Lung (tissue), 12 donors: ENCODE measurements around the gene CHMP1A. TPM values are rescaled to one million over a fixed set of nuclear protein-coding genes. Genes with fewer than 3 reads are reported as not detected.

Experiments used
- ATAC-seq: fragments of 200-7000 bp; cut with Tn5 transposase; one replicate; pipeline ENCODE4 v1.9.1; 2020; ENCODE audit warnings: moderate number of reproducible peaks; ENCODE audit not compliant: insufficient read depth, low FRiP score
- DNase-seq, 3 donors: peaks; one replicate each; pipeline ENCODE4 v3.0.0-alpha.2; 2013 to 2017
- H3K27ac ChIP-seq, 2 donors: one replicate each; pipeline ENCODE4 v1.5.1; 2013; ENCODE audit warnings: mild to moderate bottlenecking in 2 of 2, moderate library complexity in 2 of 2, control low read depth in 1 of 2, inconsistent platforms in 1 of 2, low read depth in 1 of 2, low read length in 1 of 2
- H3K27me3 ChIP-seq, 3 donors: one replicate each; pipeline ENCODE4 v1.5.1; 2013; ENCODE audit warnings: low read length in 2 of 3; ENCODE audit not compliant: control insufficient read depth in 3 of 3, insufficient read depth in 3 of 3
- H3K36me3 ChIP-seq, 4 donors: one replicate each; pipeline ENCODE4 v1.5.1; 2013; ENCODE audit warnings: low read length in 4 of 4, mild to moderate bottlenecking in 1 of 4, moderate library complexity in 1 of 4; ENCODE audit not compliant: control insufficient read depth in 4 of 4, insufficient read depth in 4 of 4
- H3K4me1 ChIP-seq, 5 donors: one replicate each; pipeline ENCODE4 v1.5.1; 2013; ENCODE audit warnings: low read length in 5 of 5, mild to moderate bottlenecking in 2 of 5, moderate library complexity in 1 of 5; ENCODE audit not compliant: control insufficient read depth in 5 of 5, insufficient read depth in 5 of 5
- H3K4me3 ChIP-seq: one replicate; pipeline ENCODE4 v1.5.1; 2013; ENCODE audit warnings: mild to moderate bottlenecking, control low read depth, moderate library complexity
- H3K9ac ChIP-seq, 2 donors: one replicate each; pipeline ENCODE4 v1.5.1; 2013; ENCODE audit warnings: low read length in 2 of 2, control low read depth in 1 of 2; ENCODE audit not compliant: insufficient read depth in 1 of 2
- H3K9me3 ChIP-seq, 4 donors: one replicate each; pipeline ENCODE4 v1.5.1; 2013; ENCODE audit warnings: low read length in 3 of 4, mild to moderate bottlenecking in 1 of 4, moderate library complexity in 1 of 4; ENCODE audit not compliant: control insufficient read depth in 4 of 4, insufficient read depth in 3 of 4
- WGBS, 2 donors: extraction: QIAGEN DNeasy Blood & Tissue Kit; methylation state at CpG; one replicate each; pipeline ENCODE4 v1.1.7; 2013; 5-methylcytosine and 5-hydroxymethylcytosine counted together
- polyA plus RNA-seq, 2 donors: library from polyadenylated mRNA; stranded (reverse); fragments of 200-250 nt; gene quantifications; one replicate each; pipeline ENCODE4 v1.2.1, GENCODE V29; 2013
- total RNA-seq, 2 donors: library from RNA; depleted of rRNA in 1 of 2; stranded (reverse); fragments of >200 nt in 1 of 2; gene quantifications; one replicate each; pipeline ENCODE4 v1.2.1, GENCODE V29; 2014 to 2021
- TF ChIP-seq, protein P1 (sequence below): IDR thresholded peaks from 2 replicates; pipeline ENCODE4 v1.5.1; 2012; ENCODE audit warnings: mild to moderate bottlenecking; ENCODE audit errors: control extremely low read depth, extremely low read depth
- donor health status: control.
- donor health status: control.
- donor health status: Bipolar disorder and iron deficiency.
- donor health status: healthy.
- donor health status: DM: yes; HTN: yes; CAD: no.

The CHMP1A gene
- total and polyA plus RNA-seq, 4 donors: 61.3 to 98.4 (median 85.5) TPM

DNA sequence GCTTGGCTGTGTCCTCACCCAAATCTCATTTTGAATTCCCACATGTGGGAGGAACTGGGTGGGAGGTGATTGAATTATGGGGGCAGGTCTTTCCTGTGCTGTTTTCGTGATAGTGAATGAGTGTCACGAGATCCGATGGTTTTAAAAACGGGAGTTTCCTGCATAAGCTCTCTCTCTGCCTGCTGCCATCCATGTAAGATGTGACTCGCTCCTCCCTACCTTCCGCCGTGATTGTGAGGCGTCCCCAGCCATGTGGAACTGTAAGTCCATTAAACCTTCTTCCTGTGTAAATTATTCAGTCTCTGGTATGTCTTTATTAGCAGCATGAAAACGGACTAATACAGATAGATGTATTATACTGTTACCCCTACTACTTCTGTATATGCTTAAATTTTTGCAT, 3.7 kb upstream of the CHMP1A start:
- Histone ChIP-seq H3K9me3 (no peaks in the 10 kb centered on the region), H3K36me3 (peaks cover 3 to 18% (median 5%) of the 10 kb centered on the region in 4 donors), H3K27ac (no peak overlapping the region), H3K4me3 (no peak overlapping the region), H3K27me3 (no peaks in the 10 kb centered on the region), H3K9ac (no peak overlapping the region), H3K4me1 (peaks cover 4 to 20% (median 8%) of the 10 kb centered on the region in 5 donors)
- DNase-seq (no peak), ATAC-seq (no peak)
- TF ChIP-seq, protein P1, sequence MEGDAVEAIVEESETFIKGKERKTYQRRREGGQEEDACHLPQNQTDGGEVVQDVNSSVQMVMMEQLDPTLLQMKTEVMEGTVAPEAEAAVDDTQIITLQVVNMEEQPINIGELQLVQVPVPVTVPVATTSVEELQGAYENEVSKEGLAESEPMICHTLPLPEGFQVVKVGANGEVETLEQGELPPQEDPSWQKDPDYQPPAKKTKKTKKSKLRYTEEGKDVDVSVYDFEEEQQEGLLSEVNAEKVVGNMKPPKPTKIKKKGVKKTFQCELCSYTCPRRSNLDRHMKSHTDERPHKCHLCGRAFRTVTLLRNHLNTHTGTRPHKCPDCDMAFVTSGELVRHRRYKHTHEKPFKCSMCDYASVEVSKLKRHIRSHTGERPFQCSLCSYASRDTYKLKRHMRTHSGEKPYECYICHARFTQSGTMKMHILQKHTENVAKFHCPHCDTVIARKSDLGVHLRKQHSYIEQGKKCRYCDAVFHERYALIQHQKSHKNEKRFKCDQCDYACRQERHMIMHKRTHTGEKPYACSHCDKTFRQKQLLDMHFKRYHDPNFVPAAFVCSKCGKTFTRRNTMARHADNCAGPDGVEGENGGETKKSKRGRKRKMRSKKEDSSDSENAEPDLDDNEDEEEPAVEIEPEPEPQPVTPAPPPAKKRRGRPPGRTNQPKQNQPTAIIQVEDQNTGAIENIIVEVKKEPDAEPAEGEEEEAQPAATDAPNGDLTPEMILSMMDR: no peak
- WGBS, 2 donors: 92 to 93% methylated on average over 9 of the region's 9 CpGs

DNA sequence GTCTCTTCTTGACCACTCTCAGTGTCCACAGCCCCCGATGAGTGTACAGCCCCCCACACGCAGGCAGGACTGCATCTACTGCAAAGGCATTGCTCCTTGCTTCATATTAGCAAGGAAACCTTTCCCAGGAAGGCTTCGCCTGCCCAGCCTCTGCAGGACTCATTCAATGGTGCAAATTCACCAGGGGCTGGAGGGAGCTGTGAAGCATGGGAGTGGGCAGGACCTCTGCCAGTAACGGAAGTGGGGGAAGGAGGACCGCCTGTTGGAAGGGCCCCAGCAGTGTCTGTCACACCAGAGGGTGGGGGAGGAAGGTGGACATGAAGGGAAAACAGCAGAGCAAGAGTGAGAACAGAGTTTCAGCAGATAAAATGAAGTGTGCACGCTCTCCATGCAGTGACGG, 2.6 kb upstream of the CHMP1A start:
- no peaks in the 10 kb centered on the region for H3K9me3 ChIP-seq
- 74 to 93% methylated on average over 7 of the region's 7 CpGs for WGBS, 2 donors
- H3K4me3 ChIP-seq: no peak overlapping the region
- H3K27me3 ChIP-seq: no peaks in the 10 kb centered on the region
- H3K27ac ChIP-seq: no peak overlapping the region
- TF ChIP-seq, protein P1: no peak
- peaks cover 3 to 18% (median 5%) of the 10 kb centered on the region in 4 donors for H3K36me3 ChIP-seq
- no peak for ATAC-seq
- no peak overlapping the region for H3K9ac ChIP-seq
- no peak for DNase-seq
- peaks cover 5 to 20% (median 8%) of the 10 kb centered on the region in 5 donors for H3K4me1 ChIP-seq

DNA sequence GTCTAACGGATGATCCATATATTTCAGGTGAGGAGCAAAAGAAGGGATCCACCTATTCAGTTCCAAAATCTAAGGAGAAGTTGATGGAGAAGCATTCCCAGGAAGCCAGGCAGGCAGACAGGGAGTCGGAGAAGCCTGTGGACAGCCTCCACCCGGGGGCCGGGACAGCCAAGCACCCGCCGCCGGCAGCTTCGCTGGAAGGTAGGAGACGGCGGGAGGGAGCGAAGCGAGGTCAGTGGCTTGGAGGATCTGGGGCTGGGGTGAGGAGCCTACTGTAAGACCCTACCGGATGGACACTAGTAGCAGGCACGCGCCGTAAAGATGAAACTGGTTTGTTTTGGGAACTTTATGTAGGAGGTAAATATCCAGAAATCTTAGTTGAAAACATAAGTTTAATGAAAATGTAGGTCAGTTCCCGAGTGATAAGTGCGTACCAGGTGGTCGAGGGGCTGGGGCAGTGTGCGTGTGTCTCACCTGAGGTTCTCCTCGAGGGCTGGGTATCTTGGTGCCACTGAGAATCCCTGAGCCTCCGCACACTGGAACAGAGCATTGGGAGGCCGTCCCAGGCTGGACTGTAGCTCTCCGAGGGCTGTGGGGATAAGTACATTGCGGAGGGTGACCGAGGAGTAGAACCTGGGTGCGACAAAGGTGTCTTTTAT, 842 bp upstream of the CHMP1A start:
- Histone ChIP-seq H3K4me1 (peaks cover 5 to 20% (median 8%) of the 10 kb centered on the region in 5 donors), H3K9ac (peak overlapping the region in 1 of 2 donors; percentile 70), H3K27ac (peak overlapping the region; percentile 42 to 79), H3K9me3 (no peaks in the 10 kb centered on the region), H3K4me3 (peak overlapping the region; percentile 96), H3K36me3 (peaks cover 3 to 20% (median 5%) of the 10 kb centered on the region in 4 donors), H3K27me3 (no peaks in the 10 kb centered on the region)
- TF ChIP-seq, protein P1: no peak
- ATAC-seq (no peak), DNase-seq (no peak)
- WGBS, 2 donors: 13 to 22% methylated on average over 27 of the region's 27 CpGs
